Stimulated activated CD8-positive, alpha-beta memory T cell treated with anti-CD3 and anti-CD28 coated beads, Interleukin-12 subunit alpha, Interleukin-12 subunit beta, amount 100 ng/mL, for 24 hours (primary cell): ENCODE results near the gene LMAN1L.
"Not testable (repeated sequence)": the region's sequence is repeated elsewhere in the genome, so short reads cannot be mapped to it uniquely, and the experiment has no call there.

Experiments used
- DNase-seq: peaks from one replicate; pipeline ENCODE4 v3.0.0-alpha.2; 2020; ENCODE audit errors: extremely low read depth

LMAN1L gene

GRCh38 chr15:74782259-74783071 is 30.2 kb upstream of the LMAN1L start:
- no peak for DNase-seq

- no peak for DNase-seq
Observed at GRCh38 chr15:74783072-74783807, 29.4 kb upstream of the LMAN1L start.

GRCh38 chr15:74783808-74784175 is 28.8 kb upstream of the LMAN1L start:
- DNase-seq: no peak

GRCh38 chr15:74784426-74785193 is 28.0 kb upstream of the LMAN1L start:
- DNase-seq: no peak

- no peak for DNase-seq
Observed at GRCh38 chr15:74785194-74786032, 27.2 kb upstream of the LMAN1L start.

GRCh38 chr15:74786081-74786480 is 26.6 kb upstream of the LMAN1L start:
- not testable (repeated sequence) for DNase-seq

- DNase-seq: no peak
Observed at GRCh38 chr15:74786551-74787165, 26.0 kb upstream of the LMAN1L start.

GRCh38 chr15:74787251-74788041 is 25.2 kb upstream of the LMAN1L start:
- peak; percentile 82 for DNase-seq

GRCh38 chr15:74788042-74788682 is 24.5 kb upstream of the LMAN1L start:
- DNase-seq: no peak

- DNase-seq: no peak
Observed at GRCh38 chr15:74788683-74789151, 23.9 kb upstream of the LMAN1L start.

- DNase-seq: no peak
Observed at GRCh38 chr15:74789171-74789631, 23.4 kb upstream of the LMAN1L start.

- DNase-seq: no peak
Observed at GRCh38 chr15:74789741-74790079, 22.9 kb upstream of the LMAN1L start.

GRCh38 chr15:74790080-74790916 is 22.3 kb upstream of the LMAN1L start:
- DNase-seq: no peak

- DNase-seq: no peak
Observed at GRCh38 chr15:74791007-74791406, 21.6 kb upstream of the LMAN1L start.

GRCh38 chr15:74791667-74792066 is 21.0 kb upstream of the LMAN1L start:
- DNase-seq: no peak

- DNase-seq: no peak
Observed at GRCh38 chr15:74792227-74793016, 20.2 kb upstream of the LMAN1L start.

GRCh38 chr15:74793135-74794028 is 19.3 kb upstream of the LMAN1L start:
- no peak for DNase-seq
